Measurements from ENCODE around the gene METTL3. TPM values are rescaled to one million over a fixed set of nuclear protein-coding genes. Genes with fewer than 3 reads are reported as not detected.

Gene METTL3
- total RNA-seq, 4 donors from 2014 or later = 32.9 to 130 (median 44.3) TPM

DNA sequence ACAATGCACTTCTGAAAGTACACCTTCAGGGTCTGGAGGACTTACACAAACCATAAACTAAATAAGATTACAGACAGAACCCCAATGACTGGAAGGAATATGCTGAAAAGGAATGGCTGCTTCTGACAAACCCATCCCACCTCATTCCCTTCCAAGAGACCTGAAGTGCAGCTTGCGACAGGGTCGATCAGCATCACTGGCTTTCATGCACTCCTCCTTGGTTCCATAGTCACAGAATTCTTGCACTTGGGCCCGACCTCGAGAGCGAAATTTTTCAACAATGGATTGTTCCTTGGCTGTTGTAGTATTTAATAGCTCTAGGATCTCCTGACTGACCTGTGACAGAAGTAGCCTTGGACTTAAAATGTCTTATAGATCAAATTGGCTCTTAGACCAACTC, 9.6 kb downstream of the METTL3 start:
- TF ChIP-seq, protein P1, sequence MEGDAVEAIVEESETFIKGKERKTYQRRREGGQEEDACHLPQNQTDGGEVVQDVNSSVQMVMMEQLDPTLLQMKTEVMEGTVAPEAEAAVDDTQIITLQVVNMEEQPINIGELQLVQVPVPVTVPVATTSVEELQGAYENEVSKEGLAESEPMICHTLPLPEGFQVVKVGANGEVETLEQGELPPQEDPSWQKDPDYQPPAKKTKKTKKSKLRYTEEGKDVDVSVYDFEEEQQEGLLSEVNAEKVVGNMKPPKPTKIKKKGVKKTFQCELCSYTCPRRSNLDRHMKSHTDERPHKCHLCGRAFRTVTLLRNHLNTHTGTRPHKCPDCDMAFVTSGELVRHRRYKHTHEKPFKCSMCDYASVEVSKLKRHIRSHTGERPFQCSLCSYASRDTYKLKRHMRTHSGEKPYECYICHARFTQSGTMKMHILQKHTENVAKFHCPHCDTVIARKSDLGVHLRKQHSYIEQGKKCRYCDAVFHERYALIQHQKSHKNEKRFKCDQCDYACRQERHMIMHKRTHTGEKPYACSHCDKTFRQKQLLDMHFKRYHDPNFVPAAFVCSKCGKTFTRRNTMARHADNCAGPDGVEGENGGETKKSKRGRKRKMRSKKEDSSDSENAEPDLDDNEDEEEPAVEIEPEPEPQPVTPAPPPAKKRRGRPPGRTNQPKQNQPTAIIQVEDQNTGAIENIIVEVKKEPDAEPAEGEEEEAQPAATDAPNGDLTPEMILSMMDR (IDR thresholded peaks at IDR 0.05) = no peak
- TF ChIP-seq POLR2A (IDR thresholded peaks at IDR 0.05) = no peak
- DNase-seq = no peak
- no peaks in the 10 kb centered on the region for H3K27me3 ChIP-seq
- H3K9me3 ChIP-seq = no peaks in the 10 kb centered on the region
- H3K4me1 ChIP-seq = peaks cover 0 to 6% (median 0%) of the 10 kb centered on the region in 4 donors
- H3K36me3 ChIP-seq = peaks cover 0 to 54% (median 0%) of the 10 kb centered on the region in 3 donors
- no peak overlapping the region for H3K27ac ChIP-seq
- H3K4me3 ChIP-seq = no peak overlapping the region

DNA sequence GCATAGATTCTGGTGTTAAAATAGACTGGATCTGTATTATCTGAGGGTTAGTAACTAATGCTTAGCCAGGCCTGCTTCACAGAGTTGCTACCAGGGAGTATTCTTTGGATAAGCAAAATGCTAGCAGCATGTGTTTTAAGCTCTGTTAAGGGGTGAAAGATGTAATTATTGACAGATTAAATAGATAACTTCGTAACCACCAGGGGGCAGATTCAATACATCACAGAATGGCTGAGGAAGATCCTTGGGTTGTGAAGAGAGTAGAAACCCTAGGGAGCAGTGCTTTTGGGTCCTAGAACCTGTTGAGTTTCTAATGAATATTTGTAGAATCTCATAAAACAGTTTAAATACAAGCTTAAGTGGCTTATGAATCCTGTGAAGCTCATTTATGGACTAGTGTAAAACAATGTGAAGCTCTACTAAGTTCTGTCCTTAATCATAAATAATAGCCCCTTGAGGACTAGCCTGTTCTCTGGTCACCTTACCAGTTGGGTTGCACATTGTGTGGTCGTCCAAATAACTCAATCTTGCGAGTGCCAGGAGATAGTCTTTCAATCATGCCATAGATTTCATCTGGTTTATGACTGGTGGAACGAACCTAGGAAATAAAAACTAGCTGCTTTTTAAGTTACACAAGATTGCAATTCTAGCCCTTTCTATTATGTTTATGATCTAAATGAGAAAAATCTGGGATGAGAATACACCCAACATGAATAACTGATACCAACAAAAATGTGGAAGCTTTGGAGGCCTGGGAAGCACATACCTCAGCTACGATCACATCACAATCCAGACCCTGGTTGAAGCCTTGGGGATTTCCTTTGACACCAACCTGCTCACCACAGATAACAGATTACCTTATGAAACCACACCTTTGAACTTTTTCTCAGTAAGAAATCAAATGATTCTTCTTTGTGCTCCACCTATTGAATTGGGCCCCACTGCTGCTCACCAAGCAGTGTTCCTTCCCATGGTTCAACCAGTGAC, 12.3 kb downstream of the METTL3 start:
- Histone ChIP-seq H3K36me3 (peaks cover 0 to 82% (median 0%) of the 10 kb centered on the region in 3 donors), H3K27ac (no peak overlapping the region)
- no peak for DNase-seq

DNA sequence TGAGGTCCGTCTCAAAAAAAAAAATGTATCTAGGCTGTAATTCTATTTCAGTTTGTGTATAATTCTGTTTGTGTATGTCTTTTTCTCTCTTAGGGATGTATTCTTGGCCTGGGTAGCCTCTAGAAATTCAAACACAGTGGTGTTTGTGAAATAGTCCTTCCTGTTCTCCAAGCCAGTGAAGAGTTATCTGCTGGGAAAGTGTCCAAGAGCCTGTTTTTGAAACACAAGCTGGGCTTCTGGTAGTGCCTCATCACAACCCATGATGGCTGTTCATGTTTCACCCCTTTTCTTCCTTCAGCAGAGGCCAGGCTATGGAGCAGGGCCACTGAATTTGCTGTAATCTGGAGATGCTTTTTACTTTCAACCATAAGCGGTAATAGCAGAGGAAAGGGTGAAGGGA, 14.7 kb downstream of the METTL3 start:
- peaks cover 0 to 87% (median 0%) of the 10 kb centered on the region in 3 donors for H3K36me3 ChIP-seq
- no peak overlapping the region for H3K4me3 ChIP-seq
- no peaks in the 10 kb centered on the region for H3K9me3 ChIP-seq
- H3K27me3 ChIP-seq = no peaks in the 10 kb centered on the region
- no peak for DNase-seq
- no peaks in the 10 kb centered on the region for H3K4me1 ChIP-seq
- H3K27ac ChIP-seq = no peak overlapping the region
- TF ChIP-seq, protein P1 (IDR thresholded peaks at IDR 0.05) = no peak
- no peak for TF ChIP-seq POLR2A (IDR thresholded peaks at IDR 0.05)

More for the DNA sequence above, 12.3 kb downstream of the METTL3 start:
- no peaks in the 10 kb centered on the region for H3K27me3 ChIP-seq
- TF ChIP-seq, protein P1 (IDR thresholded peaks at IDR 0.05) = peak in 4 of 6 experiments; percentile 47 to 67 (median 62)
- TF ChIP-seq POLR2A (IDR thresholded peaks at IDR 0.05) = no peak
- no peaks in the 10 kb centered on the region for H3K4me1 ChIP-seq
- H3K4me3 ChIP-seq = no peak overlapping the region
- H3K9me3 ChIP-seq = no peaks in the 10 kb centered on the region

DNA sequence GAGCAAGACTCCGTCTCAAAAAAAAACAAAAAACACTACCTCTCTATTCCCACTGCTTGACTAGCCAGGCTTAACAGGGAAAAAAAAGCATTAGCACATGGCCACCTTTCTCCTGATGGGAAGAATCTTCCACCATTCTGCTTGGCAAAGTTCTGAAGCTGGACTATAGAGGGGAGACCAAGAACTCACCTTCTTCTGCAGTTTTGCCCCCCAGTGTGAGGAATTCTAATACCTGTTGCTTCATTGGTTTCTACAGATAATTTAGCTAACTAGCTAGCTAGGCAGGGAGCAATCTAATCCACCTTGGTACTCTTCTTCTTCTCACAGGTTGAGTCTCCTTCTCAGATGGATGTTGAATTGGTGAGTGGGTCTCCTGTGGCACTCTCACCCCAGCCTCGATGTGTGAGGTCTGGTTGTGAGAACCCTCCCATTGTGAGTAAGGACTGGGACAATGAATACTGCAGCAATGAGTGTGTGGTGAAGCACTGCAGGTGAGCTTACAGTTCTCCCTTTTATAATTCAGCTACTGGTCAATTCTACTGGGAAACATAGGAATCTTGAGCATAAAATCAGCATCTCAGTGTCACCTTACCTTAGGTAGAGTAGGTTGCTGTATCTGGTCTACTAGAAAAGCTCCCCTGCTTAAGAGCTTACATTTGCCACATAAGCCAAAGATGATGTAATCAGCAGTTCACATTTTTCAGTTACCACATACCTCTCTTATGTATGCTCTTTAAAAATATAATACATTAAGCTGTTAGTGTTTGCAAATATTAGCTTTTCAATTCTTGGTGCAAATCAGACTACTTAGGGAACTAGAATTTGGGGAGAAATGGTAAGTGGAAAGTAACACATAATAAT, 16.0 kb downstream of the METTL3 start:
- no peak overlapping the region for H3K4me3 ChIP-seq
- no peaks in the 10 kb centered on the region for H3K4me1 ChIP-seq
- TF ChIP-seq, protein P1 (IDR thresholded peaks at IDR 0.05) = no peak
- TF ChIP-seq POLR2A (IDR thresholded peaks at IDR 0.05) = no peak
- H3K27me3 ChIP-seq = no peaks in the 10 kb centered on the region
- H3K27ac ChIP-seq = no peak overlapping the region
- DNase-seq = no peak
- no peaks in the 10 kb centered on the region for H3K9me3 ChIP-seq
- peaks cover 0 to 97% (median 0%) of the 10 kb centered on the region in 3 donors for H3K36me3 ChIP-seq

DNA sequence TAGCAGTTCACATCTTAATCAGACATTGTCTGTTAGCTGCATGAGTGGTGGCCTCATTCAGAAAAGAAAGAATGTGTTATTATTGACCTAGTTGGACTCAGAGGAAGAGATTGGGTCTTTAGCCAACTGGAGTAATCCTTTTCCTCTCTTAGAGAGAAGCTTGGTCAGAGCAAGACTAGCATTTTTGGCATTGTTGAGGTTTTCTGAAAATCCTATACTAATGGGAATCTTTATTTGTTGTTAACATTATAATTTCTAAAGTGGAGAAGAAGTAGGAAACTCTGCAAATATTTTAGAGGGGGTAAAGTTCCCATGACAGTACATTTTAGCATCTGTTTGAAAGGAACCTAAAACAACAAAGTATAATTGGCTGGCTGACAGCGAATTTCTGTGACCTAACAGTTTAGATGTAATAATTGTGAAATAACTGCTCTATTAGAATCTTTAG, 24.5 kb downstream of the METTL3 start:
- no peak for DNase-seq
- TF ChIP-seq POLR2A (IDR thresholded peaks at IDR 0.05) = no peak
- TF ChIP-seq, protein P1 (IDR thresholded peaks at IDR 0.05) = no peak
- Histone ChIP-seq H3K27me3 (no peaks in the 10 kb centered on the region), H3K4me1 (no peaks in the 10 kb centered on the region), H3K4me3 (no peak overlapping the region), H3K9me3 (no peaks in the 10 kb centered on the region), H3K36me3 (peaks cover 0 to 54% (median 0%) of the 10 kb centered on the region in 3 donors), H3K27ac (no peak overlapping the region)
